Brain microvascular endothelial cell (primary cell): ENCODE data around the gene CACFD1.

Experiments
- DNase-seq: peaks from one replicate; pipeline ENCODE4 v3.0.0-alpha.2; 2020
- H3K27ac ChIP-seq: fragments of 250-450 bp; sonication (Bioruptor Pico); 2 replicates; pipeline ENCODE4 v1.5.1; 2020; ENCODE audit warnings: mild to moderate bottlenecking, moderate library complexity
- H3K27me3 ChIP-seq: fragments of 250-450 bp; sonication (Bioruptor Pico); replicated peaks from 2 replicates; pipeline ENCODE4 v1.5.1; 2020; ENCODE audit warnings: mild to moderate bottlenecking
- H3K36me3 ChIP-seq: fragments of 250-450 bp; sonication (Bioruptor Pico); replicated peaks from 2 replicates; pipeline ENCODE4 v1.5.1; 2020; ENCODE audit warnings: mild to moderate bottlenecking
- H3K4me3 ChIP-seq: 2 replicates; pipeline ENCODE4 v1.5.1; 2011; ENCODE audit warnings: low read depth, mild to moderate bottlenecking, control low read depth, low read length, moderate library complexity
- CTCF ChIP-seq: IDR thresholded peaks from 2 replicates; pipeline ENCODE4 v1.5.1; 2011; ENCODE audit warnings: low read depth, mild to moderate bottlenecking, moderate library complexity, low read length, control low read depth, inconsistent platforms; ENCODE audit errors: missing control alignments
- in situ Hi-C: cut with HindIII; loops from 2 replicates; pipeline ENCODE4 v1.10.0; 2017; ENCODE audit warnings: low sequenced_read_pairs, low pct_ligation_motif_present

CACFD1 gene

GRCh38 chr9:133492061-133493021 is 32.6 kb downstream of the CACFD1 start:
- in situ Hi-C loops, result no loop called here

GRCh38 chr9:133493428-133493827 is 33.6 kb downstream of the CACFD1 start:
- no peak for TF ChIP-seq CTCF
- Histone ChIP-seq H3K27ac (no peak overlapping the region), H3K27me3 (peaks cover 2% of the 10 kb centered on the region), H3K4me3 (no peak overlapping the region), H3K36me3 (no peaks in the 10 kb centered on the region)
- no peak for DNase-seq
- in situ Hi-C loops, result no loop called here

More at GRCh38 chr9:133492061-133493021, 32.6 kb downstream of the CACFD1 start:
- no peak for TF ChIP-seq CTCF
- Histone ChIP-seq H3K4me3 (no peak overlapping the region), H3K27me3 (peaks cover 2% of the 10 kb centered on the region), H3K27ac (no peak overlapping the region), H3K36me3 (no peaks in the 10 kb centered on the region)
- no peak for DNase-seq

- H3K27me3 ChIP-seq, result peaks cover 2% of the 10 kb centered on the region
- DNase-seq, result no peak
- in situ Hi-C loops, result no loop called here
- H3K36me3 ChIP-seq, result no peaks in the 10 kb centered on the region
- H3K4me3 ChIP-seq, result no peak overlapping the region
- H3K27ac ChIP-seq, result no peak overlapping the region
- no peak for TF ChIP-seq CTCF
Observed at GRCh38 chr9:133493845-133494540, 34.2 kb downstream of the CACFD1 start.

GRCh38 chr9:133494636-133495326 is 35.0 kb downstream of the CACFD1 start:
- TF ChIP-seq CTCF, result no peak
- in situ Hi-C loops, result no loop called here
- DNase-seq, result no peak
- Histone ChIP-seq H3K36me3 (no peaks in the 10 kb centered on the region), H3K4me3 (no peak overlapping the region), H3K27me3 (peaks cover 2% of the 10 kb centered on the region), H3K27ac (no peak overlapping the region)

GRCh38 chr9:133495327-133496293 is 35.8 kb downstream of the CACFD1 start:
- TF ChIP-seq CTCF, result no peak
- peaks cover 2% of the 10 kb centered on the region for H3K27me3 ChIP-seq
- no peak overlapping the region for H3K27ac ChIP-seq
- in situ Hi-C loops, result no loop called here
- H3K4me3 ChIP-seq, result no peak overlapping the region
- no peak for DNase-seq
- no peaks in the 10 kb centered on the region for H3K36me3 ChIP-seq
